GM18909 (cell line): ENCODE measurements around the gene BRSK1.

Experiments used
- ATAC-seq: cut with Tn5 transposase; IDR thresholded peaks from one replicate; pipeline ENCODE4 v1.9.1; 2021; ENCODE audit warnings: mild to moderate bottlenecking; ENCODE audit not compliant: unreplicated experiment, poor library complexity

The BRSK1 gene

DNA sequence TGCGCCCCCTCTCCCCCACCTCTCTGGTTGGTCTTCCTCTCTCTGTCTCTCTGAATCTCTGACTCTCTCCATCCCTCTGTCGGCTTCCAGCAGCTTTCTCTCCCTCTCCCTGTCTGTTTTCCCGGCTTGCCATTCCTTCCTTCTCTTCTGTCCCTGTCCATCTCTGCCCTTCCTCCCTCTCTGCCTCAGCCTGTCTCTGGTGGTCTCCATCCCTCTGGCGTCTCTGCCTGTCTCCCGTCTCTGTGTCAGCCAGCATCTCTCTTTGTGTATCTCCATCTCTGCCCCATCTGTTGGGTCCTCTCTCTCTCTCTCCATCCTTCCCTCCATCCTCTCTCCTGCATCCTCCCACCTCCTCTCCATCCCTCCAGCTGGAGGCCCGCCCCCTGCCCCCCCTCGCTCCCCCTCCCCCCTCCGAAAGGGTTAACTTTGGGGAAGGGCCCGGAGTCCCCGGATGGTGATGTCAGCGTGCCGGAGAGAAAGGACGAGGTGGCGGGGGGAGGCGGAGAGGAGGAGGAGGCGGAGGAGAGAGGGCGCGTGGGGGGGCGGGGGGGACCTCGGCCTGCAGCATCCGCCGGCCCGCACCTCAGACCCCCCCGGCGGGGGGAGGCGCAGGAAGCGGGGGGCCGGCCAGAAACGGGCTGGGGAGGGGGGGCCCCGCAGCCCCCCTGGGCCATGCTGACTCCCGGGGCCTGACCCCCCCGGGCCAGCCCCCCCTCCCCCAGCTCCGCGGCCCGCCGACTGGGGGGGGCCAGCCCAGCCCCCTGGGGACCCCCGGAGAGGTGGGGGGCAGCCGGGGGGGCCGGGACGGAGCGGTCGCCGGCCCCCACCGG is at the start of gene BRSK1:
Gene BRSK1, plus strand, starts transcription at position 450 of the 830 bp plus-strand sequence. CDS start 446 bp downstream, outside the sequence.
- no peak for ATAC-seq

DNA sequence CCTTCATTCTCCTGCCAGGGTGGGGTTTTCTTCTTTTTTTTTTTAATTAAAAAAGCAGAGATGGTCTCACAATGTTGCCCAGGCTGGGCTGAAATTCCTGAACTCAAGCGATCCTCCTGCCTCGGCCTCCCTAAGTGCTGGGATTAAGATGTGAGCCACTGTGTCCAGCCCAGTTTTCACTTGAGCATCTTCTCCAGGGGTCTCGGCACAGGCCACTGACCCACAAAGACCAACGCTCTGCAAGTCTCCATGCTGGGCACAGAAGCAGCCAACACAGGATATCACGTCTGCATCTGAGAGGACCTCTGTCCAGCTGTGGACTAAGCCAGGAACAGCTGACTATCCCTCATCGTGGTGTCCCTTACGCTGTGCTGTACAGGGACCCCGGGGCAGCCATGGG is 45.8 kb upstream of the BRSK1 start:
- no peak for ATAC-seq

DNA sequence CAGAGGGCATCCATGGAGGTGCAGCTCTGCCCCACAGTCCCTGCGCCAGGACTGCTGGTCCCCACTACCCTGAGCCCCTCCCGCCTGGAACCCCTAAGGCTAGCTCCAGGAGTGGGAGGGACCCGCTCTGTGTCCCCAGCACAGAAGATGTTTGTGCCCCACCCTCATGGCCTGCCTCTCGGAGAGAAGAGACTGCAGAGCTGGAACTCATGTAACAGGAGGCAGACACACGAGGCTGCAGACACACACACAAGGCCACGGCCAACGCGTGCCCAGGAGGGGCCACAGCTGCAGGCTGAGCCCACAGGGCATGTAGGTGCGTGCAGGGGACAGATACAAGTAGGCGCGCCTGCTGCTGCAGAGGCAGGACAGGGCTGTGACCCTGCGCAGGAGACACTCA is 44.8 kb upstream of the BRSK1 start:
- ATAC-seq: no peak

GRCh38 chr19:55240713-55241020 is 43.1 kb upstream of the BRSK1 start:
- ATAC-seq: no peak

GRCh38 chr19:55241143-55241934 is 42.5 kb upstream of the BRSK1 start:
- no peak for ATAC-seq

DNA sequence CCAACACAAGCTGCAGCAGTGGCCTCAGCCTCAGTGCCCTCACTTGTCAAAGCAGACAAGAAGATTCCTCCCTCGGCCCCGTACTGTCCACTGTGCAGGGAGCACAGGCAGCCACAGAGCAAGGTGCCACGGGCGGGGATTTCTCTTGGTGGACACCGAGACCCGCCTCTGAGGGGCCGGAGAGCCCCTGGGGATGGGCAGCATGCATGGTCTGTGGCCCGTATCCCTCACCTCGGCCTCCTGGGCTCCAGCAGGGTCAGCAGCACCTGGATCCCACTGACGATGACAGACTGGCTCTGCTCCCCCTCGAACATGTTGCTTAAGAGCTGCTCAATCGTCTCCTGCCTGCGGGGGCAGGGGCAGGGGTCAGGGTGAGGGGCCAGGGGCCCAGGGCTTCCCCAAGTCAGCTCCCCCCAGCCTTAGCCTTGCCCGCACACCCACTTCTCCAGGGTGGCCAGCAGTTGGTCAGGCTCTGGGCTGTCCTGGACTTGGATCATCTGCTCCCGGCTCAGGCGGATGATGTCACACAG is 41.8 kb upstream of the BRSK1 start:
- no peak for ATAC-seq

- ATAC-seq: no peak
Measured at GRCh38 chr19:55242517-55242916, 41.3 kb upstream of the BRSK1 start.

DNA sequence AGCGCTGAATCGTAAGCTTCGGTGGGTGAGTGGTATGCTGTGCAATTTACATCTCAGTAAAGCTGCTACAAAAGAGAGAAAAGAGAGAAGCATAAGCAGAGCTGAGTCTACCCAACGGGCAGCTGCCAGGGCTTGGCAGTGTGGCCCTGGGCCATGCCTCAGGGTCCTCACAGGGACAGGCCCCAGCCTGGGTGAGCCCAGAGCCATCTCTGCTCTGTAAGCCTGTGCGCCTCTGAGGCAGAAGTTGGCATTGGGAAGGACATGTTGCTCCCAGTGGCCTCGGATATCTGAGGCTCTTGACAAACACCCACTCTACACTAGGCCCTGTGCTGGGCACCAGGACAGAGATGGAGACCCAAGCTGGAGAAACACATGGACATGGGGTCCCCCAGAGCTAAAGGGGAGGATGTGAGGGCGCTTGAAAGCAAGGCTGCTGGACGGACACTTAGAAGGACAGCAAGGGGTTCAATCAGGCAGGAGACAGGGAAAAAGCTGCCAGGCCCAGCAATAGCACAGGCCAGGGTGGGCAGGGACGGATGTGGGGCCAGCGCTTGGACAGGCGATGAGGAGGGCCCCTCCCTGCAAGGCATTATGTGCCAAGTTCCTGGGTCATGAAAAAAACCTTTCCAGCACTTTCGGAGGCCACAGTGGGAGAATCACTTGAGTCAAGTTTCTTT is 39.7 kb upstream of the BRSK1 start:
- ATAC-seq: no peak

GRCh38 chr19:55245236-55245904 is 38.4 kb upstream of the BRSK1 start:
- no peak for ATAC-seq

GRCh38 chr19:55246462-55247451 is 37.0 kb upstream of the BRSK1 start:
- ATAC-seq: no peak

- no peak for ATAC-seq
Measured at GRCh38 chr19:55247621-55248099, 36.1 kb upstream of the BRSK1 start.

GRCh38 chr19:55248166-55248675 is 35.6 kb upstream of the BRSK1 start:
- no peak for ATAC-seq

DNA sequence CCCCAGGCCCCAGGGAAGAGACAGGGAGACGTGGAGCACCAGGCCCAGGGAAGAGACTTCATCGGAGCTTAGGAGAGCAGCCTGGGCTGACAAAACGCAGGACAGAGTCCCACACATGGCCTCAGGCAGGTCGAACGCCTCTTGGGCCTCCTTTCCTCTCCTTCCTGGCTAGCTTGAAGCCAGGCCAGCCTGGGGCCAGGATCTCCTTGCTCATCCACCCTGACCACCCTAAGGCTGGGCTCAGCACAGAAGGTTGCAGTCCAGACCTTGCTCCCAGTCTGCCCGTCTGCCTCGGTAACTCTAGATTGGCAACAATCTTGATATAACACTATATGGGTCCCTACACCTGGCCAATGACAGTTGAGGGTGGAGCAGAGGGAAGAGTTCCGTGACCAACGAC is 35.1 kb upstream of the BRSK1 start:
- no peak for ATAC-seq

- ATAC-seq: no peak
Measured at GRCh38 chr19:55249841-55250240, 34.0 kb upstream of the BRSK1 start.

- ATAC-seq: no peak
Measured at GRCh38 chr19:55250262-55251036, 33.3 kb upstream of the BRSK1 start.

DNA sequence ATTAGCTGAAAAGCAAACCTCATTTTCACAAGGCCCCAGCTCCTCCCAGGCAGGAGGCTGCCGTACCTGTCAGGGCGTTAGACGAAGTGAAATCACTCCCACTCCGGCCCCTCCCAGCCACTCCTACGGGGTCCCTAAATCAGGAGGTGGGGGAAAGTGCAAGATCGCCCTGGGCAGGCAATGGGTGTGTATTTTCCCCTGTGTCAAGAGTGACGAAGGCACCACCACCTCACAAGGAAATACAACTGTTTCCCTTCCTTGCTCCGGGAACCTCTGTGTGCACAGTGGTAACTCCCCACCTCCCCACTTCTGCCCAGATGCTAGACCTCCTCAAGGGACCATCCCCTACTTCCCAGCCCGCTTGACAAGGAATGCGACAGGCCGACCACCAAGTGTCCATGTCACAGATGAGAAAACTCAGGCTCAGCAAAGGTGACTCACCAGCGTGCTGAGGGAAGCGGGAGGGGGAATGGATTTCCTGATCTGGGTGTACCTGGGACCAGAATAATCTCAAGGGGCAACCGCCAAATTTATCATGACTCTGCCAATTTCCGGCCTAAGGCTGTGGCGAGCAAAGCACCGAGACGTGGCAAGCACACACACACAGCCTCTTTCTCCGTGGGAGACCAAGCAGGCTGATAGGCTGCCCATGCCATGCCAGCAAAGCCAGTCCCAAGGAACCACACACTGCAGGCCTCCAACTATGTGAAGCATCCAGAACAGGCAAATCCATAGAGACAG is 32.3 kb upstream of the BRSK1 start:
- no peak for ATAC-seq
